Loucy (cell line): ENCODE results near the gene CCDC188.

ENCODE experiments used
- EZH2phosphoT487 ChIP-seq: fragments of 200-600 bp; IDR thresholded peaks from 2 replicates; pipeline ENCODE4 v1.6.1; 2018; ENCODE audit warnings: antibody characterized with exemption, mild to moderate bottlenecking, moderate library complexity, borderline replicate concordance
- TF ChIP-seq, protein P1 (sequence below): fragments of 200-600 bp; sonication (generic); conservative IDR thresholded peaks from 2 replicates; pipeline ENCODE4 v1.5.1; 2014; ENCODE audit warnings: mild to moderate bottlenecking, antibody characterized with exemption, low read length

DNA sequence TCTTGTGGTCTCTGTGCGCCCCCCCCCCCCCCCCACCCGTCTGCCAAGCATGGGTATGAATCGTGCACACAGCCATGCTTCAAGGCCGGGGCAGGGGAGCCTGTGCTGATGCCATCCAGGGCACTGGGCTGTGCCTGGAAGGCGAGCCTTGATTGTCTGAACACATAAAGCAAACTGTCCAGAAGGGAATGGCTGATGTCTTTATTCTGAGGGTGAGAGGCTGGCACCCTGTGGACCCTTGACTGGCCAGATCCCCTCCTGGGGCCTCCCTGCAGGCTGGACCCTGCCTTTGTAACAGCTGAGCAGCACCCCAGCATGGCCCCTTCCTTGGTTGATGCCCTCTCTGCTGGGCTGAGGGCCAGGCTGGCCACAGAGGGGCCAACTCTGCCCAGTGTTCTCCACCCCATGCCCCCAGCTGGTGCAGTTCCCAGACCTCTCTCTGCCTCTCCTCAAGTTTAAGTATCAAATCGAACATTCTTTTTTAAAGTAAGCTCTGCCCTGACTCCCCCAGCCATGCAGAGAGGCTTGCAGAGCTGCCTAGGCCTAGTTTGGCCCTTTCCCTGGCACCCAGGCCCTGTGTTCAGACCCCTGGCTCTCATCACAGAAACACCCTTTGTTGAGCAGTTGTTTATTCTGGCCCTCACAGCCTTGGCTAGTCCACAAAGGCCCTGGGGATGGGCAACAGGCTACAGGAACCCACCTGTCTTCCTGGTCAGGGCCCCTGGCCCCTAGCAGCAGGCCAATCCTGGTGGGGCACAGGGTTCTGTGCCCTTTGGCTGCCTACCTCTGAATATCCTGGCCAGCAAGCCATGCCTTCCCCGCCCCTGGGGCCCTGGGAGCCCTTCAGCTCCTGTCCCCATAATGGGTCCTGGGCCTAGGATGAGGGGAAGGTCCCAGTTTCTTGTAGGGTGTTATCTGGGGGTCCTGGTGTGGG is 38.9 kb downstream of the CCDC188 start:
- TF ChIP-seq, protein P1, sequence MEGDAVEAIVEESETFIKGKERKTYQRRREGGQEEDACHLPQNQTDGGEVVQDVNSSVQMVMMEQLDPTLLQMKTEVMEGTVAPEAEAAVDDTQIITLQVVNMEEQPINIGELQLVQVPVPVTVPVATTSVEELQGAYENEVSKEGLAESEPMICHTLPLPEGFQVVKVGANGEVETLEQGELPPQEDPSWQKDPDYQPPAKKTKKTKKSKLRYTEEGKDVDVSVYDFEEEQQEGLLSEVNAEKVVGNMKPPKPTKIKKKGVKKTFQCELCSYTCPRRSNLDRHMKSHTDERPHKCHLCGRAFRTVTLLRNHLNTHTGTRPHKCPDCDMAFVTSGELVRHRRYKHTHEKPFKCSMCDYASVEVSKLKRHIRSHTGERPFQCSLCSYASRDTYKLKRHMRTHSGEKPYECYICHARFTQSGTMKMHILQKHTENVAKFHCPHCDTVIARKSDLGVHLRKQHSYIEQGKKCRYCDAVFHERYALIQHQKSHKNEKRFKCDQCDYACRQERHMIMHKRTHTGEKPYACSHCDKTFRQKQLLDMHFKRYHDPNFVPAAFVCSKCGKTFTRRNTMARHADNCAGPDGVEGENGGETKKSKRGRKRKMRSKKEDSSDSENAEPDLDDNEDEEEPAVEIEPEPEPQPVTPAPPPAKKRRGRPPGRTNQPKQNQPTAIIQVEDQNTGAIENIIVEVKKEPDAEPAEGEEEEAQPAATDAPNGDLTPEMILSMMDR = no peak
- TF ChIP-seq EZH2phosphoT487 = no peak
